Hypothalamus (tissue), 51 donors: ENCODE measurements around the gene LRPAP1.
"Not testable (repeated sequence)": the region's sequence is repeated elsewhere in the genome, so short reads cannot be mapped to it uniquely, and the experiment has no call there.

Experiments used
- DNase-seq, 51 donors: peaks; one replicate each; lab custom pipeline; 2025; lab: John Stamatoyannopoulos, UW

The LRPAP1 gene

GRCh38 chr4:3563403-3563802 is 31.2 kb upstream of the LRPAP1 start:
- DNase-seq, result no peak

GRCh38 chr4:3562127-3562526 is 29.9 kb upstream of the LRPAP1 start:
- not testable (repeated sequence) for DNase-seq

GRCh38 chr4:3560465-3560864 is 28.2 kb upstream of the LRPAP1 start:
- DNase-seq, result not testable (repeated sequence)

- DNase-seq, result not testable (repeated sequence)
These were observed 27.4 kb upstream of the LRPAP1 start for GRCh38 chr4:3559381-3560290.

- not testable (repeated sequence) for DNase-seq
These were observed 26.3 kb upstream of the LRPAP1 start for GRCh38 chr4:3558514-3558836.

GRCh38 chr4:3557676-3558513 is 25.7 kb upstream of the LRPAP1 start:
- not testable (repeated sequence) for DNase-seq

- DNase-seq, result peak in 1 of 51 donors; percentile 29
These were observed 24.9 kb upstream of the LRPAP1 start for GRCh38 chr4:3557088-3557492.

- not testable (repeated sequence) for DNase-seq
These were observed 24.1 kb upstream of the LRPAP1 start for GRCh38 chr4:3556244-3556867.

GRCh38 chr4:3555459-3556070 is 23.3 kb upstream of the LRPAP1 start:
- DNase-seq, result not testable (repeated sequence)

GRCh38 chr4:3551366-3551765 is 19.1 kb upstream of the LRPAP1 start:
- not testable (repeated sequence) for DNase-seq

GRCh38 chr4:3550792-3551325 is 18.6 kb upstream of the LRPAP1 start:
- not testable (repeated sequence) for DNase-seq

- not testable (repeated sequence) for DNase-seq
These were observed 17.8 kb upstream of the LRPAP1 start for GRCh38 chr4:3550041-3550440.

GRCh38 chr4:3549694-3550001 is 17.4 kb upstream of the LRPAP1 start:
- not testable (repeated sequence) for DNase-seq

- not testable (repeated sequence) for DNase-seq
These were observed 16.9 kb upstream of the LRPAP1 start for GRCh38 chr4:3548991-3549693.

GRCh38 chr4:3546721-3547120 is 14.5 kb upstream of the LRPAP1 start:
- DNase-seq, result not testable (repeated sequence)

- not testable (repeated sequence) for DNase-seq
These were observed 13.1 kb upstream of the LRPAP1 start for GRCh38 chr4:3545351-3545750.

- DNase-seq, result not testable (repeated sequence)
These were observed 12.2 kb upstream of the LRPAP1 start for GRCh38 chr4:3544259-3545025.

- not testable (repeated sequence) for DNase-seq
These were observed 11.2 kb upstream of the LRPAP1 start for GRCh38 chr4:3543415-3543814.

GRCh38 chr4:3538906-3539305 is 6.7 kb upstream of the LRPAP1 start:
- not testable (repeated sequence) for DNase-seq
